ENCODE results near the gene RFTN1.

GRCh38 chr3:16423947-16424673 is 89.4 kb downstream of the RFTN1 start:
- TF ChIP-seq SP1 (IDR thresholded peaks at IDR 0.05): no peak
- no peak for TF ChIP-seq PKNOX1 (IDR thresholded peaks at IDR 0.05)
- TF ChIP-seq FOXA1 (IDR thresholded peaks at IDR 0.05): no peak
- TF ChIP-seq FOXK2 (IDR thresholded peaks at IDR 0.05): no peak
- no peak for TF ChIP-seq BHLHE40 (IDR thresholded peaks at IDR 0.05; ENCODE audit: borderline replicate concordance)
- no peak for TF ChIP-seq FOXM1 (IDR thresholded peaks at IDR 0.05; ENCODE audit: borderline replicate concordance)
- TF ChIP-seq HDGF (IDR thresholded peaks at IDR 0.05; ENCODE audit: borderline replicate concordance): no peak
- no peak for TF ChIP-seq NFRKB (IDR thresholded peaks at IDR 0.05)
- TF ChIP-seq ZNF384 (IDR thresholded peaks at IDR 0.05): no peak
- no peak for TF ChIP-seq ELF4 (IDR thresholded peaks at IDR 0.05)

Data from HEK293T (cell line).